ENCODE results near the gene SLC18A3. TPM values are rescaled to one million over a fixed set of nuclear protein-coding genes. Genes with fewer than 3 reads are reported as not detected.
A peak's percentile ranks its signal among the peaks of the same experiment; 100 is the strongest.

The SLC18A3 gene
- total RNA-seq, 1 donor from 2014 or later: not detected

DNA sequence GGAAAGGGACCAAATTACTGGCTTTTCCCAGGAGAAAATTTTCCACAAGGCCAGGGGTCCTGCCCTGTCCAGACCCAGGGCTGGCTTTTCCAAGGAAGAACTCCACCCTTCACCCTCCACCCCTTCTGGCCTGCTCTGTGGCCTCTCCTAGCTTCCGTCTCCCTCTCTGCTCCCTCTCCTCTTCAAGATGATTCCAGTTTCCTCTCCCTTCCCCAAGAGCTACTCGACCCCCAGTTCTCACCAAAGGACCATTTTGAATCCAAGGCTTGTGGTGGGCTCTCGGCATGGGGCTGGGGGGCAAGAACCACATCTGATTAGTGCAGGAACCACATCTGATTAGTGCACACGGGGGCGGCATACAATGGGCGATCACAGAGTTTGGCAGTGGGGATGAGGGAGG lies 11.5 kb downstream of the SLC18A3 start:
- DNase-seq (ENCODE audit: low read depth) (no peak), FAIRE-seq (no peak)
- TF ChIP-seq CTCF (IDR thresholded peaks at IDR 0.05; ENCODE audit: insufficient read depth, low read length, severe bottlenecking): no peak
- Histone ChIP-seq H3K4me3 (ENCODE audit: low read depth, low read length) (no peak overlapping the region), H3K36me3 (ENCODE audit: control insufficient read depth, insufficient read depth, low read length) (no peaks in the 10 kb centered on the region), H3K27me3 (ENCODE audit: control insufficient read depth, insufficient read depth, low read length) (peaks cover 5% of the 10 kb centered on the region)

DNA sequence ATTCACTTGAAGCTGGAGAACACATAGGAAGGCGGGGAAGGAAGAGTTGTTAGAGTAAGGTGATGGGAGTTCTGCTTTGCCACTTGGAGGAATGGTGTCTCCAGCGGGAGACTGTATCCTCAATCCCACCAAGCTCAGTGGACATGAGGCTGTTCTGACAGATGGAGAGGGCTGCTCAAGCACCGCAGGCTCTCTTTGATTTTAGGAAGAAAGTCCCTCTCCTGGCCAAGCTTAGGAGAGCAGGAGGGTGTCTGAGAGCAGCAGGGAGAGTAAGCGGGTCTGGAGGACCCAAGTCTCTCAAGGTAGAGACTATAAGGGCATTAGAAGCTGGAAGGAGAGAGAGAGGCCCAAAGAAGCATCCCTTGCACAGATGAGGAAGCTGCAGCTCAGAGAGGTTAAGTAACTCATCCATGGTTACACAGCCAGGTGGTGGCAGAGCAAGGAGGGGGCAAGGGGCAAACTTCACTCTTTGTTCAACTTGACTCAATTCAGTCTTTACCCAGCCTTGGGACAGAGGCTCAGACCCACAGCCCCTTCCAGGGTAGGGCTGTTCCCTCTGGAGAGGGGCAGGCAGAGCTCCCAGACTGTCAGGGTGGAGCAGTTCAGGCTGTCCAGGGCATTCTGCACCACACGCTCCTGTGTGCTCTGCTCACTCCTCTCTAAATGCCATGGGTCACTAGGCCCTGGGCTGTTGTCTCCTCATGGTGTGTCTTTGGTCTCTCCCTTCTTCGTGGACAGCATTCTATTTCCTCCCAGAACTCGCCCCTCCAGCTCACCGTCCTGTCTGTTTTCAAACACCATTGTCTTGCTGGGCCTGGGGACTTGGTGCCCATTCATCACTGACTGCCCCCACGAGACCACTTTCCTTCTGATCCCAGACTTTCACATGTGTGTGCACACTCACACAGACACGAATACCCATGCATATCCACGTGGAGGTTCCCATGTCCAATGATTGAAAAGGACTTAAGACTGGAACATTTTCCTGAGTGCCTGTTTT lies 12.6 kb downstream of the SLC18A3 start:
- DNase-seq (ENCODE audit: low read depth): no peak
- no peaks in the 10 kb centered on the region for H3K36me3 ChIP-seq (ENCODE audit: control insufficient read depth, insufficient read depth, low read length)
- no peak overlapping the region for H3K4me3 ChIP-seq (ENCODE audit: low read depth, low read length)
- no peak for TF ChIP-seq CTCF (IDR thresholded peaks at IDR 0.05; ENCODE audit: insufficient read depth, low read length, severe bottlenecking)
- FAIRE-seq: no peak
- H3K27me3 ChIP-seq (ENCODE audit: control insufficient read depth, insufficient read depth, low read length): peaks cover 3% of the 10 kb centered on the region

GRCh38 chr10:49624629-49625028 lies 14.5 kb downstream of the SLC18A3 start:
- DNase-seq (ENCODE audit: low read depth) (no peak), FAIRE-seq (no peak)
- Histone ChIP-seq H3K4me3 (ENCODE audit: low read depth, low read length) (no peak overlapping the region), H3K36me3 (ENCODE audit: control insufficient read depth, insufficient read depth, low read length) (no peaks in the 10 kb centered on the region), H3K27me3 (ENCODE audit: control insufficient read depth, insufficient read depth, low read length) (peaks cover 3% of the 10 kb centered on the region)
- TF ChIP-seq CTCF (IDR thresholded peaks at IDR 0.05; ENCODE audit: insufficient read depth, low read length, severe bottlenecking): no peak

DNA sequence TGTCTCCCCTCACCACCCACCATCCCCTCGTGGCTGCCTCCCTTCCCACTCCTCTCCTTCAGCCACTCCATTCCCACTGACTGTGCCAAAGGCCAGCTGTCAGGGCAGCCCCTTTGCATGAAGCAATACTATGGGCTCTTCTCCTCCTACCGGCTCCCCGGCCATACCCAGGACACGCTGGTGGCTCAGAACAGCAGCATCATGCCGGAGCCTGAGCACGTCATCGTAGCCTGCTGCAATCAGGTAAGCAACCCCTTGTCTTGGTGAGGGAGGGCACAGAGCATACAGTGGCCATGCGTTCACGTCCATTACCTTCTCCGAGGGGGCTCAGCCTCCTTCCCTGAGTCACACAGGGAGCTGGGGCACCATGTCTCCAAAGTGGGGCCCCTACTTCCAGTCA lies 15.3 kb downstream of the SLC18A3 start:
- Histone ChIP-seq H3K4me3 (ENCODE audit: low read depth, low read length) (no peak overlapping the region), H3K27me3 (ENCODE audit: control insufficient read depth, insufficient read depth, low read length) (peaks cover 3% of the 10 kb centered on the region), H3K36me3 (ENCODE audit: control insufficient read depth, insufficient read depth, low read length) (no peaks in the 10 kb centered on the region)
- DNase-seq (ENCODE audit: low read depth) (no peak), FAIRE-seq (peak; percentile 55)
- no peak for TF ChIP-seq CTCF (IDR thresholded peaks at IDR 0.05; ENCODE audit: insufficient read depth, low read length, severe bottlenecking)

- H3K36me3 ChIP-seq (ENCODE audit: control insufficient read depth, insufficient read depth, low read length): no peaks in the 10 kb centered on the region
- no peaks in the 10 kb centered on the region for H3K27me3 ChIP-seq (ENCODE audit: control insufficient read depth, insufficient read depth, low read length)
- DNase-seq (ENCODE audit: low read depth): no peak
- no peak overlapping the region for H3K4me3 ChIP-seq (ENCODE audit: low read depth, low read length)
- FAIRE-seq: no peak
- no peak for TF ChIP-seq CTCF (IDR thresholded peaks at IDR 0.05; ENCODE audit: insufficient read depth, low read length, severe bottlenecking)
Measured at GRCh38 chr10:49627038-49627437, 16.9 kb downstream of the SLC18A3 start.

All from bronchial epithelial cell (primary cell).